HCT116 (cell line): ENCODE results near the gene LINS1. TPM values are rescaled to one million over a fixed set of nuclear protein-coding genes. Genes with fewer than 3 reads are reported as not detected.

Experiments
- ATAC-seq: fragments of 200-7000 bp; cut with Tn5 transposase; 2 replicates; pipeline ENCODE4 v1.9.1; 2020; ENCODE audit warnings: mild to moderate bottlenecking, moderate library complexity
- BruUV-seq: library from RNA; stranded (reverse); fragments of 400-500 nt; replicated peaks from 2 replicates; lab custom pipeline; 2021; lab: Mats Ljungman, UMichigan
- CTCF ChIA-PET: fragments of 300-600 bp; sonication (Branson Sonifier 250); formaldehyde crosslinking; loops from one replicate; lab custom pipeline; 2021; ENCODE audit warnings: antibody characterized with exemption; lab: Charles Lee
- POLR2A ChIA-PET: fragments of 300-600, 350-600 bp; sonication (Branson Sonifier 250); formaldehyde crosslinking; loops from one replicate; lab custom pipeline; 2021; ENCODE audit warnings: antibody characterized with exemption; lab: Charles Lee
- RAD21 ChIA-PET, 2 experiments: fragments of 300-600 bp; sonication (Branson Sonifier 250); formaldehyde crosslinking; loops; one replicate each; lab custom pipeline; 2023; ENCODE audit warnings: low total read pairs in 2 of 2; ENCODE audit not compliant: uncharacterized antibody in 2 of 2, unreplicated experiment in 2 of 2, low non-redundant PET in 1 of 2; lab: Charles Lee
- DNase-seq: peaks from one replicate; pipeline ENCODE4 v3.0.0-alpha.2; 2010; ENCODE audit warnings: low read depth, low spot score
- H2AFZ ChIP-seq: fragments of 200-600 bp; shearing (Covaris generic), sonication (generic); 2 replicates; pipeline ENCODE4 v1.6.1; 2017; ENCODE audit warnings: low read depth, mixed run types, mixed read lengths, antibody characterized with exemption, low read length; ENCODE audit not compliant: poor library complexity, severe bottlenecking
- H3K27ac ChIP-seq: 2 replicates; pipeline ENCODE4 v1.5.1; 2012; ENCODE audit warnings: low read depth, low read length
- H3K27me3 ChIP-seq: fragments of 200-600 bp; sonication (generic); 2 replicates; pipeline ENCODE4 v1.6.1; 2016; ENCODE audit warnings: mixed run types, low read length, mixed read lengths; ENCODE audit not compliant: insufficient read depth
- H3K36me3 ChIP-seq, 2 experiments: fragments of 200-500 bp in 1 of 2; fragments of 200-600 bp in 1 of 2; sonication (Bioruptor generic) in 1 of 2; sonication (generic) in 1 of 2; 2 replicates each; pipeline versions ENCODE4 v1.5.1 to v1.6.1; 2014 to 2016; ENCODE audit warnings: low read length in 2 of 2, inconsistent platforms in 1 of 2, mixed read lengths in 1 of 2, mixed run types in 1 of 2; ENCODE audit not compliant: insufficient read depth in 2 of 2, control insufficient read depth in 1 of 2
- H3K4me1 ChIP-seq, 2 experiments: fragments of 200-600 bp in 1 of 2; sonication (generic) in 1 of 2; 2 replicates each; pipeline versions ENCODE4 v1.5.1 to v1.6.1; 2012 to 2017; ENCODE audit warnings: low read length in 2 of 2, inconsistent platforms in 1 of 2, mild to moderate bottlenecking in 1 of 2, mixed read lengths in 1 of 2, mixed run types in 1 of 2, moderate library complexity in 1 of 2; ENCODE audit not compliant: insufficient read depth in 2 of 2, control insufficient read depth in 1 of 2
- H3K4me2 ChIP-seq: fragments of 200-600 bp; sonication (generic); 2 replicates; pipeline ENCODE4 v1.6.1; 2017; ENCODE audit warnings: mixed run types, low read length, mixed read lengths
- H3K4me3 ChIP-seq, 2 experiments: fragments of 200-600 bp in 1 of 2; sonication (generic) in 1 of 2; replicated peaks in 1 of 2; 2 replicates each; pipeline ENCODE4 v1.5.1; 2011 to 2016; ENCODE audit warnings: low read length in 2 of 2, control low read depth in 1 of 2, low read depth in 1 of 2, mild to moderate bottlenecking in 1 of 2, mixed read lengths in 1 of 2, mixed run types in 1 of 2
- H3K79me2 ChIP-seq: fragments of 200-600 bp; sonication (generic); 2 replicates; pipeline ENCODE4 v1.6.1; 2017; ENCODE audit warnings: mild to moderate bottlenecking, mixed run types, low read length, moderate library complexity, mixed read lengths; ENCODE audit not compliant: insufficient read depth
- H3K9ac ChIP-seq: fragments of 200-600 bp; sonication (generic); 2 replicates; pipeline ENCODE4 v1.6.1; 2016; ENCODE audit warnings: low read length, mixed read lengths
- H3K9me2 ChIP-seq: fragments of 200-600 bp; sonication (generic), shearing (Covaris generic); 2 replicates; pipeline ENCODE4 v1.6.1; 2017; ENCODE audit warnings: mixed run types, mild to moderate bottlenecking, moderate library complexity; ENCODE audit not compliant: insufficient read depth
- H3K9me3 ChIP-seq, 2 experiments: fragments of 200-500 bp in 1 of 2; fragments of 200-600 bp in 1 of 2; sonication (Bioruptor generic) in 1 of 2; sonication (generic) in 1 of 2; 2 replicates each; pipeline ENCODE4 v1.6.1; 2014 to 2017; ENCODE audit warnings: low read length in 2 of 2, mixed read lengths in 2 of 2, inconsistent platforms in 1 of 2, low read depth in 1 of 2, mild to moderate bottlenecking in 1 of 2, mixed run types in 1 of 2, moderate library complexity in 1 of 2; ENCODE audit not compliant: control insufficient read depth in 1 of 2, insufficient read depth in 1 of 2
- H4K20me1 ChIP-seq: fragments of 200-600 bp; sonication (generic), shearing (Covaris generic); 2 replicates; pipeline ENCODE4 v1.6.1; 2017; ENCODE audit warnings: mixed run types, mild to moderate bottlenecking, moderate library complexity; ENCODE audit not compliant: insufficient read depth
- EGR1 ChIP-seq: IDR thresholded peaks from 2 replicates; pipeline ENCODE4 v1.6.1; 2012; ENCODE audit warnings: low read depth
- EZH2phosphoT487 ChIP-seq: fragments of 200-600 bp; IDR thresholded peaks from 2 replicates; pipeline ENCODE4 v1.6.1; 2018; ENCODE audit warnings: antibody characterized with exemption, borderline replicate concordance
- MAX ChIP-seq: IDR thresholded peaks from 2 replicates; pipeline ENCODE4 v1.6.1; 2012
- POLR2AphosphoS5 ChIP-seq: IDR thresholded peaks from 2 replicates; pipeline ENCODE4 v1.6.1; 2011; ENCODE audit warnings: mild to moderate bottlenecking, low read depth, low read length, moderate library complexity
- REST ChIP-seq: IDR thresholded peaks from 2 replicates; pipeline ENCODE4 v1.6.1; 2012; ENCODE audit warnings: low read depth
- SIN3A ChIP-seq: IDR thresholded peaks from 2 replicates; pipeline ENCODE4 v1.6.1; 2012; ENCODE audit warnings: low read depth
- SRF ChIP-seq: IDR thresholded peaks from 2 replicates; pipeline ENCODE4 v1.6.1; 2012; ENCODE audit warnings: low read depth
- TCF7L2 ChIP-seq: IDR thresholded peaks from 2 replicates; pipeline ENCODE4 v1.7.0; 2011; ENCODE audit warnings: borderline replicate concordance, inconsistent platforms; ENCODE audit not compliant: insufficient read depth, insufficient read length; ENCODE audit errors: extremely low read depth
- ZBTB33 ChIP-seq: IDR thresholded peaks from 2 replicates; pipeline ENCODE4 v1.6.1; 2011; ENCODE audit warnings: mild to moderate bottlenecking, low read length, moderate library complexity; ENCODE audit not compliant: insufficient replicate concordance; ENCODE audit errors: extremely low read depth
- ZNF274 ChIP-seq: fragments of 200-500 bp; sonication (Bioruptor generic); IDR thresholded peaks from 2 replicates; pipeline ENCODE4 v1.6.1; 2014; ENCODE audit warnings: mild to moderate bottlenecking, low read depth, low read length, inconsistent platforms
- intact Hi-C: fragments of 100-400 bp; cut with micrococcal nuclease; formaldehyde crosslinking; loops from 2 replicates; pipeline ENCODE4 v1.10.0; 2022
- total RNA-seq: library from RNA; stranded (reverse); gene quantifications from one replicate; pipeline ENCODE4 v1.2.1, GENCODE V29; 2021; ENCODE audit not compliant: unreplicated experiment

Gene LINS1
- total RNA-seq, 1 experiment from 2014 or later, result 14.7 TPM

GRCh38 chr15:100542290-100542689, 59.7 kb downstream of the LINS1 start:
- POLR2A ChIA-PET, result no interaction called here
- CTCF ChIA-PET, result no interaction called here
- Histone ChIP-seq H3K4me2 (no peak overlapping the region), H3K4me3 (no peak overlapping the region), H3K79me2 (no peaks in the 10 kb centered on the region), H3K4me1 (no peaks in the 10 kb centered on the region), H4K20me1 (no peaks in the 10 kb centered on the region), H3K9me3 (no peaks in the 10 kb centered on the region), H2AFZ (no peak overlapping the region), H3K27me3 (peaks cover under 1% of the 10 kb centered on the region; the same call in 1 of the 2 replicates), H3K9me2 (no peaks in the 10 kb centered on the region), H3K36me3 (no peaks in the 10 kb centered on the region), H3K9ac (no peak overlapping the region), H3K27ac (no peak overlapping the region)
- RAD21 ChIA-PET, result no interaction called here
- intact Hi-C loops, result no loop called here
- TF ChIP-seq SIN3A, result no peak
- TF ChIP-seq REST, result no peak
- DNase-seq (no peak), ATAC-seq (no peak)
- BruUV-seq, result no TSS peak

- RAD21 ChIA-PET, result no interaction called here
- POLR2A ChIA-PET, result no interaction called here
- H3K27ac ChIP-seq, result no peak overlapping the region
- no peak for TF ChIP-seq MAX
- TF ChIP-seq EZH2phosphoT487, result no peak
- TF ChIP-seq SRF, result no peak
- TF ChIP-seq EGR1, result no peak
- TF ChIP-seq TCF7L2, result no peak
- no peak for TF ChIP-seq ZNF274
- no peak for TF ChIP-seq POLR2AphosphoS5
- no peak for TF ChIP-seq ZBTB33
- TF ChIP-seq REST, result no peak
Observed at GRCh38 chr15:100537331-100537730, 64.7 kb downstream of the LINS1 start.

More at GRCh38 chr15:100537331-100537730, 64.7 kb downstream of the LINS1 start:
- no peak for DNase-seq
- no TSS peak for BruUV-seq
- Histone ChIP-seq H4K20me1 (no peaks in the 10 kb centered on the region), H3K79me2 (no peaks in the 10 kb centered on the region), H3K4me3 (no peak overlapping the region), H3K9ac (no peak overlapping the region), H3K27me3 (peaks cover 29% of the 10 kb centered on the region), H3K36me3 (no peaks in the 10 kb centered on the region), H3K4me1 (no peaks in the 10 kb centered on the region), H3K9me2 (no peaks in the 10 kb centered on the region), H3K9me3 (no peaks in the 10 kb centered on the region), H3K4me2 (no peak overlapping the region), H2AFZ (no peak overlapping the region)
- no peak for ATAC-seq
- intact Hi-C loops, result no loop called here
- CTCF ChIA-PET, result no interaction called here
